ENCODE data around the gene APOBEC3B. TPM values are rescaled to one million over a fixed set of nuclear protein-coding genes. Genes with fewer than 3 reads are reported as not detected.

The APOBEC3B gene
- total and polyA plus RNA-seq, 9 of the 15 experiments (the other 6 are each of a cell fraction or from before 2014, with no cell fraction given), result 5.9 to 166 (median 43.2) TPM

DNA sequence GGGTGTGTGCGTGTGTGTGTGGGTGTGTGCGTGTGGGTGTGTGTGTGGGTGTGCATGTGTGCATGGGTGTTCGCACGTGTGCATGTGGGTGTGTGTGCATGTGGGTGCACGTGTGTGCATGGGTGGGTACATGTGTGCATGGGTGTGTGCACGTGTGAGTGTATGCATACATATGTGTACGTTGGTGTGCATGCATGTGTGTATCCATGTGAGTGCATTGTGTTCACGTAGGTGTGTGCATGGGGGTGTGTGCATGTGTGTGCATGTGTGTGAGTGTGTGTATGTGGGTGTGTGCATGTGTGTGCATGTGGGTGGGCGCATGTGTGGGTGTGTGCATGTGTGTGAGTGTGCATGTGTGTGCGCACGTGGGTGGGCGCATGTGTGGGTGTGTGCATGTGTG lies 44.6 kb upstream of the APOBEC3B start:
- H3K27me3 ChIP-seq (ENCODE audit: control insufficient read depth in 2 of 2, insufficient read depth in 2 of 2, low read length in 2 of 2), result peaks cover 2 to 38% of the 10 kb centered on the region in 2 experiments; a peak in 4 of 5 replicates
- no peak overlapping the region for H3K9ac ChIP-seq (ENCODE audit: insufficient read depth in 1 of 2, low read depth in 2 of 2, low read length in 2 of 2)
- H3K4me2 ChIP-seq (ENCODE audit: insufficient read depth, low read length), result no peak overlapping the region
- H3K9me1 ChIP-seq (ENCODE audit: control insufficient read depth, insufficient read depth, low read length), result no peaks in the 10 kb centered on the region
- no peak overlapping the region for H3K27ac ChIP-seq (ENCODE audit: extremely low read depth, low read depth, low read length)
- no peaks in the 10 kb centered on the region for H4K20me1 ChIP-seq (replicated peaks; ENCODE audit: control insufficient read depth, insufficient read depth, low read length)
- no peak overlapping the region for H2AFZ ChIP-seq (ENCODE audit: low read depth, low read length)
- WGBS (ENCODE audit: insufficient coverage, low coverage, missing lambda C conversion rate), result 10% methylated on average over 9 of the region's 12 CpGs
- TF ChIP-seq, protein P1, sequence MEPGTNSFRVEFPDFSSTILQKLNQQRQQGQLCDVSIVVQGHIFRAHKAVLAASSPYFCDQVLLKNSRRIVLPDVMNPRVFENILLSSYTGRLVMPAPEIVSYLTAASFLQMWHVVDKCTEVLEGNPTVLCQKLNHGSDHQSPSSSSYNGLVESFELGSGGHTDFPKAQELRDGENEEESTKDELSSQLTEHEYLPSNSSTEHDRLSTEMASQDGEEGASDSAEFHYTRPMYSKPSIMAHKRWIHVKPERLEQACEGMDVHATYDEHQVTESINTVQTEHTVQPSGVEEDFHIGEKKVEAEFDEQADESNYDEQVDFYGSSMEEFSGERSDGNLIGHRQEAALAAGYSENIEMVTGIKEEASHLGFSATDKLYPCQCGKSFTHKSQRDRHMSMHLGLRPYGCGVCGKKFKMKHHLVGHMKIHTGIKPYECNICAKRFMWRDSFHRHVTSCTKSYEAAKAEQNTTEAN (CRISPR knock-in tag; IDR thresholded peaks at IDR 0.05), result peak; percentile 95
- TF ChIP-seq KDM1A (IDR thresholded peaks at IDR 0.05) (peak in 1 of 2 experiments; percentile 72; a peak in 1 of 4 replicates), EGR1 (conservative IDR thresholded peaks at IDR 0.05) (peak; percentile 72), NFE2L1 (tag; IDR thresholded peaks at IDR 0.05; ENCODE audit: borderline replicate concordance, low read depth) (no peak)
- no peak for ATAC-seq
- no TSS peak for BruUV-seq (replicated peaks)
- CTCF ChIA-PET (ENCODE audit: low intra/inter-chr PET ratio), result no interaction called here
- in situ Hi-C loops (cut with MboI), result no loop called here
- H3K4me3 ChIP-seq, result no peak overlapping the region
- intact Hi-C loops (cut with micrococcal nuclease), result no loop called here
- peaks cover 0 to 3% of the 10 kb centered on the region in 2 experiments; a peak in 2 of 5 replicates for H3K4me1 ChIP-seq (replicated peaks in 1 of 2; ENCODE audit: control insufficient read depth in 2 of 2, insufficient read depth in 2 of 2, low read length in 2 of 2)
- no peaks in the 10 kb centered on the region for H3K36me3 ChIP-seq (ENCODE audit: control insufficient read depth, insufficient read depth, low read length)
- no peaks in the 10 kb centered on the region for H3K79me2 ChIP-seq (ENCODE audit: control insufficient read depth, insufficient read depth, low read length)
- FAIRE-seq, result no peak
- POLR2A ChIA-PET, result no interaction called here
- no peaks in the 10 kb centered on the region for H3K9me3 ChIP-seq (replicated peaks; ENCODE audit: control insufficient read depth, insufficient read depth, low read depth, low read length)
- DNase-seq (ENCODE audit: extremely low read depth in 1 of 4, low spot score in 3 of 4), result no peak

DNA sequence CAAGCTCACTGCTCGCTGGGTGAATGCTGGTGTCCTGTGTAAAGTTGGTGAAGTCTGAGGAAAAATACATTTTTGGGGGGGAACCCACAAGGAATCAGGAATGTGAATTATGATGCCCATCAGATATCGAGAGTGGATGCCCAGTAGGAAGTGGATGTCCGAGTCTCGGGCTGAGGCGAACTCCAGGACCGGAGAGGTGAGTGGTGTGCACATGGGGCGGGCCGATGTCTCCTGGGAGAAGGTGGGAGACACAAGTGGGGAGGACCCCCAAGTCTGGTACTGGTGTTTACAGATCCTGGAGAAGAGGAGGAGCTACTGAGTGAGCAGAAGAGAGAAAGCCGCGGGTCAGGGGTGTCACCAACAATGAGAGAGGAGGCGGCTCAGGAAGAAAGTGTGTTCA lies 43.9 kb upstream of the APOBEC3B start:
- WGBS (ENCODE audit: insufficient coverage, low coverage, missing lambda C conversion rate), result 7% methylated on average over 7 of the region's 11 CpGs
- CTCF ChIA-PET (ENCODE audit: low intra/inter-chr PET ratio), result no interaction called here
- TF ChIP-seq HDAC2 (IDR thresholded peaks at IDR 0.05), result no peak
- TF ChIP-seq, protein P2, sequence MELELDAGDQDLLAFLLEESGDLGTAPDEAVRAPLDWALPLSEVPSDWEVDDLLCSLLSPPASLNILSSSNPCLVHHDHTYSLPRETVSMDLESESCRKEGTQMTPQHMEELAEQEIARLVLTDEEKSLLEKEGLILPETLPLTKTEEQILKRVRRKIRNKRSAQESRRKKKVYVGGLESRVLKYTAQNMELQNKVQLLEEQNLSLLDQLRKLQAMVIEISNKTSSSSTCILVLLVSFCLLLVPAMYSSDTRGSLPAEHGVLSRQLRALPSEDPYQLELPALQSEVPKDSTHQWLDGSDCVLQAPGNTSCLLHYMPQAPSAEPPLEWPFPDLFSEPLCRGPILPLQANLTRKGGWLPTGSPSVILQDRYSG (tag; conservative IDR thresholded peaks at IDR 0.05; ENCODE audit: low read depth), result no peak
- TF ChIP-seq CREM (IDR thresholded peaks at IDR 0.05; ENCODE audit: low read depth), result no peak
- TF ChIP-seq, protein P3, sequence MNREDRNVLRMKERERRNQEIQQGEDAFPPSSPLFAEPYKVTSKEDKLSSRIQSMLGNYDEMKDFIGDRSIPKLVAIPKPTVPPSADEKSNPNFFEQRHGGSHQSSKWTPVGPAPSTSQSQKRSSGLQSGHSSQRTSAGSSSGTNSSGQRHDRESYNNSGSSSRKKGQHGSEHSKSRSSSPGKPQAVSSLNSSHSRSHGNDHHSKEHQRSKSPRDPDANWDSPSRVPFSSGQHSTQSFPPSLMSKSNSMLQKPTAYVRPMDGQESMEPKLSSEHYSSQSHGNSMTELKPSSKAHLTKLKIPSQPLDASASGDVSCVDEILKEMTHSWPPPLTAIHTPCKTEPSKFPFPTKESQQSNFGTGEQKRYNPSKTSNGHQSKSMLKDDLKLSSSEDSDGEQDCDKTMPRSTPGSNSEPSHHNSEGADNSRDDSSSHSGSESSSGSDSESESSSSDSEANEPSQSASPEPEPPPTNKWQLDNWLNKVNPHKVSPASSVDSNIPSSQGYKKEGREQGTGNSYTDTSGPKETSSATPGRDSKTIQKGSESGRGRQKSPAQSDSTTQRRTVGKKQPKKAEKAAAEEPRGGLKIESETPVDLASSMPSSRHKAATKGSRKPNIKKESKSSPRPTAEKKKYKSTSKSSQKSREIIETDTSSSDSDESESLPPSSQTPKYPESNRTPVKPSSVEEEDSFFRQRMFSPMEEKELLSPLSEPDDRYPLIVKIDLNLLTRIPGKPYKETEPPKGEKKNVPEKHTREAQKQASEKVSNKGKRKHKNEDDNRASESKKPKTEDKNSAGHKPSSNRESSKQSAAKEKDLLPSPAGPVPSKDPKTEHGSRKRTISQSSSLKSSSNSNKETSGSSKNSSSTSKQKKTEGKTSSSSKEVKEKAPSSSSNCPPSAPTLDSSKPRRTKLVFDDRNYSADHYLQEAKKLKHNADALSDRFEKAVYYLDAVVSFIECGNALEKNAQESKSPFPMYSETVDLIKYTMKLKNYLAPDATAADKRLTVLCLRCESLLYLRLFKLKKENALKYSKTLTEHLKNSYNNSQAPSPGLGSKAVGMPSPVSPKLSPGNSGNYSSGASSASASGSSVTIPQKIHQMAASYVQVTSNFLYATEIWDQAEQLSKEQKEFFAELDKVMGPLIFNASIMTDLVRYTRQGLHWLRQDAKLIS (CRISPR knock-in tag; IDR thresholded peaks at IDR 0.05), result no peak
- TF ChIP-seq, protein P4, sequence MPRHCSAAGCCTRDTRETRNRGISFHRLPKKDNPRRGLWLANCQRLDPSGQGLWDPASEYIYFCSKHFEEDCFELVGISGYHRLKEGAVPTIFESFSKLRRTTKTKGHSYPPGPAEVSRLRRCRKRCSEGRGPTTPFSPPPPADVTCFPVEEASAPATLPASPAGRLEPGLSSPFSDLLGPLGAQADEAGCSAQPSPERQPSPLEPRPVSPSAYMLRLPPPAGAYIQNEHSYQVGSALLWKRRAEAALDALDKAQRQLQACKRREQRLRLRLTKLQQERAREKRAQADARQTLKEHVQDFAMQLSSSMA (CRISPR knock-in tag; IDR thresholded peaks at IDR 0.05), result no peak

More for the DNA sequence above, 43.9 kb upstream of the APOBEC3B start:
- no TSS peak for BruUV-seq (replicated peaks)
- H2AFZ ChIP-seq (ENCODE audit: low read depth, low read length), result no peak overlapping the region
- H3K9me1 ChIP-seq (ENCODE audit: control insufficient read depth, insufficient read depth, low read length), result no peaks in the 10 kb centered on the region
- no peak overlapping the region for H3K4me3 ChIP-seq
- no peaks in the 10 kb centered on the region for H3K9me3 ChIP-seq (replicated peaks; ENCODE audit: control insufficient read depth, insufficient read depth, low read depth, low read length)
- intact Hi-C loops (cut with micrococcal nuclease), result no loop called here
- peaks cover 2 to 42% of the 10 kb centered on the region in 2 experiments; a peak in 4 of 5 replicates for H3K27me3 ChIP-seq (ENCODE audit: control insufficient read depth in 2 of 2, insufficient read depth in 2 of 2, low read length in 2 of 2)
- no peak overlapping the region for H3K9ac ChIP-seq (ENCODE audit: insufficient read depth in 1 of 2, low read depth in 2 of 2, low read length in 2 of 2)
- POLR2A ChIA-PET, result no interaction called here
- no peak for FAIRE-seq
- no peak overlapping the region for H3K4me2 ChIP-seq (ENCODE audit: insufficient read depth, low read length)
- H3K4me1 ChIP-seq (replicated peaks in 1 of 2; ENCODE audit: control insufficient read depth in 2 of 2, insufficient read depth in 2 of 2, low read length in 2 of 2), result peaks cover 0 to 3% of the 10 kb centered on the region in 2 experiments; a peak in 3 of 5 replicates
- no peaks in the 10 kb centered on the region for H4K20me1 ChIP-seq (replicated peaks; ENCODE audit: control insufficient read depth, insufficient read depth, low read length)
- ATAC-seq, result no peak
- no peak overlapping the region for H3K27ac ChIP-seq (ENCODE audit: extremely low read depth, low read depth, low read length)
- DNase-seq (ENCODE audit: extremely low read depth in 1 of 4, low spot score in 3 of 4), result no peak
- in situ Hi-C loops (cut with MboI), result no loop called here
- H3K36me3 ChIP-seq (ENCODE audit: control insufficient read depth, insufficient read depth, low read length), result no peaks in the 10 kb centered on the region
- no peaks in the 10 kb centered on the region for H3K79me2 ChIP-seq (ENCODE audit: control insufficient read depth, insufficient read depth, low read length)

Data from K562 (cell line).